Activated CD8-positive, alpha-beta memory T cell treated with anti-CD3 and anti-CD28 coated beads, Interleukin-2, amount 50 U/mL, for 24 hours (primary cell): ENCODE results near the gene PIGR.

Source experiments
- DNase-seq: peaks from one replicate; pipeline ENCODE4 v3.0.0-alpha.2; 2020; ENCODE audit errors: extremely low read depth

The PIGR gene

GRCh38 chr1:206890125-206891060, 55.9 kb downstream of the PIGR start:
- no peak for DNase-seq

GRCh38 chr1:206887701-206888100, 58.6 kb downstream of the PIGR start:
- DNase-seq: no peak

- no peak for DNase-seq
These were observed 59.4 kb downstream of the PIGR start for GRCh38 chr1:206886831-206887230.

- no peak for DNase-seq
These were observed 60.8 kb downstream of the PIGR start for GRCh38 chr1:206885341-206886060.

GRCh38 chr1:206883876-206884275, 62.4 kb downstream of the PIGR start:
- DNase-seq: no peak

- DNase-seq: no peak
These were observed 63.1 kb downstream of the PIGR start for GRCh38 chr1:206883160-206883559.

- no peak for DNase-seq
These were observed 63.7 kb downstream of the PIGR start for GRCh38 chr1:206882555-206882954.

GRCh38 chr1:206880314-206880713, 66.0 kb downstream of the PIGR start:
- DNase-seq: no peak
